HG03060 (cell line): ENCODE measurements around the gene CYTL1.
"Not testable (repeated sequence)": the region's sequence is repeated elsewhere in the genome, so short reads cannot be mapped to it uniquely, and the experiment has no call there.

Experiments used
- ATAC-seq: cut with Tn5 transposase; IDR thresholded peaks from one replicate; pipeline ENCODE4 v1.9.1; 2021; ENCODE audit warnings: low read depth, moderate number of reproducible peaks; ENCODE audit not compliant: unreplicated experiment

Gene CYTL1

DNA sequence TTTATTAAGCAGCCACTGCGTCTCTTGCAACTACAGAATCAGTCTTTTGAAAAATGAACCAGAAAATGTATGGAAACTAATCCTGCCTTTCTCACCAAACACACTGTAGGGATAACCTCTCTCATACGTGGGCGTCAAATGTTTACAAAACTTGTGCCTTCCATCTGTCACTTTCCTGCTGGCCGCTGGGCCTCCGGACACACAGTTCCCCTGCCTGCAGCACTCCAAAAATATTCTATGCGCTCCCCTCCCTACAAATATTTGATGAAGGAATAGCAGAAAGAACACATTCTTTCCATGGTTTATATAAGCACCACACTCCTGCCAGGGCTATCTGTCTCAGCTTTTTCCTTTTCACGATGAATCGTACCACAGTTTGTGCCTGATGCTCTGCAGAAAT is 14.9 kb upstream of the CYTL1 start:
- ATAC-seq = no peak

DNA sequence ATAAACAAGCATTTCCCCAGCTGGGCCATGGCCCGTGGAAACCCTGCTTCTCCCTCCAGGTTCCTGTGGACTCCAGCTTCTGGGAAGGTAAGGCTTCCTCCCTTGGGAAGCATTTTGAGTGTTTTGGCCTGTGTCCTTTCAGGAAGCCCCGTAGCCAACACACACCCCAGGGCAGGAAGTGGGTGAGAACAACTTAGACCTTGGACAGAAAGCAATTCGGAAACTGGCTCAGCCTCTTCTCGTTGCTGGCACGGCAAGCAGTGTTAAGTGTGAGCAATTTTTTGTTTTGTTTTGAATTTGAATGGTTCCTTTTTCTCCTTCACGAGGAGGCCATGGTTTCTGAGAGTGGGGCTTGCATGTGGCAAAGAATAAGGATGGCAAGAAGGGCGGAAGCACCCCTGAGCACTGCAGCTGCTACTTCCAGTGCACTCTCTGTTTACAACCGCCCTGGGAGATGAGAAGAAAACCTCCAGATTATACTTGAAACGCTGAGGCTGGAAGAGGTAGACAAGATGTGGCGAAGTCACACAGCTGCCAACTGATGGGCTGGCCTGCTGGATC is 14.1 kb upstream of the CYTL1 start:
- no peak for ATAC-seq

DNA sequence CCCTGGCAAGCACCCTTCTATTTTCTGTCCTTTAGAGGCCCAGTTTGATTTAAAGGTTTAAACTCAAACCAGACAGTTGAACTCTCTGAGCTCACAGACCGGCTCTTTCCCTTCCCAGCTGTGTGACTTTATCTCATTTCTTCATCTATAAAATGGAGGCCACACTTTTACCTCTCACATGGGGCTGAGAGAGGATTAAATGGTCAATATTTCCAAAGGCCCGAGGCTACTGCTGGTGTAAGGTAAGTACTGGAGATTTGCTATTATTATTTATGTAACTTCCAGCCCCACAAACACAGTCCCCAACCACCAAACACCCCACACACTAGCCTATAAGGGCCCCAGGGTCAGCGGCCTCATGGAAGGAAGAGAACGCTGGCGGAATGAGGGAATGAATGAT is 13.6 kb upstream of the CYTL1 start:
- ATAC-seq = no peak

DNA sequence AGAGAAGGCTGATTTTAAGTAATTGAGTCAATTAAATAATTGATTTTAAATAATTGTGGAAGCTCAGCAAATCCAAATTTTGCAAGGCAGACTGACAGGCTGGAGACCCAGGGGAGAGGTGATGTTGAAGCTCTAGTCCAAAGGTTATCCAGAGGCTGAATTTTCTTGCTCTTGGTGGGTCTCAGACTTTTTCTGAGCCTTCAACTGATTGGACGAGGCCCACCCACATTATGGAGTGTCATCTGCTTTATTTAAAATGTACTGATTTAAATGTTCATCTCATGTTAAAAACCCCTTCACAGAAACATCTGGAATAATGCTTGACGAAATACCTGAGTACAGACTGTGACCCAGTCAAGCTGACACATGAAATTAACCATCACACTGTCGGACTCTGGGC is 11.7 kb upstream of the CYTL1 start:
- ATAC-seq = no peak

DNA sequence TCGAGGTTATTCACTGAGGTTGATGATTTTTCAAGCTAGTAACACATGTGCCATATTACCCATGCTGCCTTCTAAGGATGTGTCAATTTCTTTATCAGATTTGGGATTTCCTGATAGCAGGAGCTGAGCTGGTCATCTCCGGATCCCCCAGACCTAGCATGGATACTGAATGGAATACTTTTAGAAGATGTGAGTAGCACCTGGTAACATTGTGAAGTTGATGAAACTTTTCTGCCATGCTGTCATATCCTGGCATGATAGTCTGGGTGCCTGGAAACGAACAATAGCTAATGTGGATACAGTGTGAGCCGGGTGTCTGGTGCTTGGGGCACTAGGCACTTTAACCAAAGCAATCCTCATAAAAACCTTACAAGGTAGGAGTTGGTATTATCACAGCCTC is 11.0 kb upstream of the CYTL1 start:
- no peak for ATAC-seq

DNA sequence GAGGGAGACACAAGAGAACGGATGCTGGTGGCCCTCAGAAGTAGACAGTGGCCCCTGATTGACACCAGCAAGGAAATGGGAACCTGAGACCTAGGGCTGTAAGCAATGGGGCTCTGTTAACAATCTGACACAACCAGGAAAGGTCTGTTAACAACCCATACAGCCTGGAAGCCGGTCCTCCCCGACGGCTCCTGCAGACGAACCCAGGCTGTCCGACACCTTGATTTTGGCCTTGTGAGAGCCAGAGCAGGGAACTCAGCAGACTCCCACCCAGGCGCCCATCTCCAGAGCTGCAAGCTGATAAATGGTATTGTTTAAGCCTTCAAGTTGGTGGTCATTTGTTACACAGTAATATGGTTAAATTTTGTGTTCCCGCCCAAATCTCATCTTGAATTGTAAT is 10.2 kb upstream of the CYTL1 start:
- ATAC-seq = no peak

DNA sequence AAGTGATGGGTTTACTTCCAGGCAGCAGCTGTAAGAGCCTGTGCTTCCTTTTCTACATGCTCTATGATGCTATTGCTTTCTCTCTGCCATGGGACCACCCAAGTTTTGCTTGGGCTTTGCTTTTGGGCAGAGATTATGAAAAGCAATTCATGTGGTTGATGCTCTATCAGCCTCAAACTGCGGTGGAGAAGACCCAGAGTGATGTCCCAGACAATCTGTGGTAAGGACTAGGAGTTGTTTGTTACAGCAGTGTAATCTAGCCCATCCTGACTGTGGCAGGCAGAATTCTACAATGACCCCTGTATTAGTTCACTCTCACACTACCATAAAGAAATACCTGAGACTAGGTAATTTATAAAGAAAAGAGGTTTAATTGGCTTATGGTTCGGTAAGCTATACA is 9.2 kb upstream of the CYTL1 start:
- no peak for ATAC-seq

DNA sequence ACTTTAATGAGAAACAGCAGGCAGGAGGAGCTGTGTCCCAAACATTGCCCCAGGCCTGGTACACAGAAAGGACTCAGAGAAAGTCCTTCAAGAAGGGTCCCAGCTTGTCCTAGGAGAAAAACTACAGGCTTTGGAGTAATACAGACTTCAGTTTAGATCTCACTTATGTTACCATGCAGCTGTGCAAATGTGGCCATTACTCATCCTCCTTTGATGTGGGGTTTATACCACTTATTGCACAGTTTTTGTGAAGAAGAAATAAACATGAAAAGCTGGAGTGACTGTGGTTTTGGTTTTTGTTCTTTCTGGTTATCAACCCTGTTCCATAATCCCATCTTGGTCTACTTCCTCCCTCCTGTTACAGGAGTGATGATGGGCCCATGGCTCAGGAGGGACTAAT is 8.1 kb upstream of the CYTL1 start:
- no peak for ATAC-seq

DNA sequence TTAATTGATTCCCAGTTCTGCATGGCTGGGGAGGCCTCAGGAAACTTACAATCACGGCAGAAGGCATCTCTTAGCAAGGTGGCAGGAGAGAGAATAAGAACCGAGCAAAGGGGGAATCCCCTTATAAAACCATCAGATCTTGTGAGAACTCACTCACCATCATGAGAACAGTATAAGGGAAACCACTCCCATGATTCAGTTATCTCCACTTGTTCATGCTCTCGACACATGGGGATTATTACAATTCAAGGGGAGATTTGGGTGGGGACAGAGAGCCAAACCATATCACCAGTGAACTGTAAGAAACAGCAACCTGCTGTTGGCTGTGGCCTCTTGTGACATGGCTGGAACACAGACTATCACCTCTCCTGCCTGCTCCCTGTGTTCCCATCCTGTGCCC is 7.1 kb upstream of the CYTL1 start:
- no peak for ATAC-seq

DNA sequence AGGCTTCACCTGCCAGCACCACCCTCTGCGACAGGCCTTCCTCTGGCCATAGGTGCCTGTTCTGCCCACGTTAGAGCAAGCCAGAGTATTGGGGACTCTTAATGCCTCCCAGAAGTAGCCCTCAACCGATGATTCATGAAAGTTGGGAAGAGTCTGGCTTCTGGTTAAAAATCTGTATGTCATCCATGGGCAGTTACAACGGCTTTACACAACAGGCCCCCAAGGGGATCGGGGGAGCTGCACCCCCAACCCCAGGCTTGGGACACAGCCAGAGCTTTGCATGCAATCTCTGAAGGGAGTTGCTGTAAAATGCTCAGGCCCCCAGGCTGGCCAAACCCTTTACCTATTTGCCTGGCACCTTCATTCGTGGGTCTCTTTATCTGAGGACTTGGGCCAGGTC is 5.4 kb upstream of the CYTL1 start:
- no peak for ATAC-seq

DNA sequence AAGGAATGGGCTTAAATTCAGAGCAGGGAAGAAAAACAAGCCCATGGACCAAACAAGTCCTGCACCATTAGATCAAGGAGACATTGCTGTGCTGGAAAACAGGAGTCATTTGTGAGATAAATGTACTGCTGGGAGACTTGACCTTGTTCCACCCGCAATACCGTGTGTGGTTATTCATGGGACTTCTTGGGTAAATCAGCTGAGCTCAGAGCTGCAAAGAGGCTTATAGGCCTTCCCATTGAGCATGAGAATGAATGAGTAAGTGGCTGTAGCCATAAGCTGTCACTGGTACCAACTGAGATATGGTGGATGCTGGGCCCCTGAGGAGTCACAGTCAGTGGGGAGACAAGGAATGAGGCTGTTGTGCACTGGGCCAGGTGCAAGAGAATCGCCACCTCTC is 2.3 kb upstream of the CYTL1 start:
- no peak for ATAC-seq

DNA sequence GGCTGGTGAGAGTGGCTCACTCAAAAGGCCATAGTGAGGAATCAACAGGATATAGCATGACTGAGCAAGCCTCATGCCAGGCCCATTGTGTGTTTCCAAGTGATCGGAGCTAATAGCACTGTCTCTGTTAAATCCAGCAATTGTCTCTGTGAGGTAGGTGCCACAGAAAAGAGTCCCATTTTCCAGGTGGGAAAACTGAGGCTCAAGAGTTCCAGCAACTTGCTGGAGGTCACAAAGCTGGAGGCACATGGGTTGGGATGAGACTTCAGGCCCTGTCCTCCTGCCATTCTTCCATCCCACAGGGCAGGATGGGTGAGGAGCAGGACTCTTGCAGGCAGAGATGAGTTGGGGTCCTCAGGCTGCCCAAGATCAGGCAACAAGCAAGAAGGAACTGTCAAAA is 1.1 kb upstream of the CYTL1 start:
- no peak for ATAC-seq

DNA sequence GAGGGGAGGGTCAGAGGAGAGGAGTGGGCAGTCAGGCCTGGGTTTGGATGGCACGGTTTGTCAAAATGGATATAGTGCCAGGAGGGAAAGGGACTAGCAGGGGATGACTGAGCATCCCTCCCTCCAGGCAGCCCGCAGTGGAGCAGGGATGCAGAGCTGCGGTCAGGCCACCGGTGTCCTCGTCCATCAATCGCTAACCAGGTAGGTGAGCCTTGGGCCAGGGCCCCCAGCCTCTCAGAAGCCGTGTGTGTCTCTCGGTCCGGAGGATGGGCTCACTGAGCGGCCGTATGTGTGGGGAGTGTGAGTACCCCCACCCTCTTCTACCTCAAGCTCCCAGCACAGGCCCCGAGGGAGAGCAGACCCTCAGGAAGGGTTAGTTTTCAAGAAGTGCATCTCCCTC is 538 bp upstream of the CYTL1 start:
- ATAC-seq = no peak

DNA sequence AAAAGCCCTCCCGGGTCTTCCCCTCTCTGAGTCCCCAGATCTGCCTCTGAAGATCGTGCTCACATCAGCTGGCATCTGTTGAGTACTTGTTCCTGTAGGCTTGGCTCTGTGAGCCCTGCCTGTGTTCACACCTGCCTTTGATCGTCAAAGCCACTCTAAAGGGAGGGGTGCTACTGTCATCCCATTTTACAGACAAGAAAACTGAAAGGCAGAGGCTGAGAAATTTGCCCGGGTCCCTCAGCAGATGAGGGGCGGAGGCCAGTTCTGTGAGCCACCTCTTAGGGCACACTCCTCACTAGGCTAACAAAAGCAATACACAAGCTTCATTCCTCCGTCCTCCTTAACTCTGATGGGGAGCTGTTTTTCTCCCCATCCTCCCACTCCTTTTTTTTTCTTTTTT is 655 bp downstream of the CYTL1 start:
- ATAC-seq = no peak

DNA sequence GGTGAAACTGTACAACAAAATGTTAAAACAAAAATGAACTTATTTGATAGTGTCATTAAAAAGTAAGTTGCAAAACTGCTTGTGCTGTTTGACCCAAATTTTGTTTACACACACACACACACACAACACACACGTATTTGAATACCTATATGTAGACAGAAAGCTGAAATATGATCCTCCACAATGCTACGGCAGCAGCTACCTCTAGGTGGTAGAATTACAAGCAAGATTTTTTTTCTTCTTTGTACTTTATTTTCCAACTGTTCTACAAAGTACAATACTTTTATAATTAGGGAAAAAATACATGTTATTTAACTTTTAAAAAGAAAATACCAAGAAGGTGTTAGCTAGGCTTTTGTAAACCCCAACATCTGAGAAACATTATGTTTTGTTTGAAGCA is 1.2 kb downstream of the CYTL1 start:
- ATAC-seq = no peak

DNA sequence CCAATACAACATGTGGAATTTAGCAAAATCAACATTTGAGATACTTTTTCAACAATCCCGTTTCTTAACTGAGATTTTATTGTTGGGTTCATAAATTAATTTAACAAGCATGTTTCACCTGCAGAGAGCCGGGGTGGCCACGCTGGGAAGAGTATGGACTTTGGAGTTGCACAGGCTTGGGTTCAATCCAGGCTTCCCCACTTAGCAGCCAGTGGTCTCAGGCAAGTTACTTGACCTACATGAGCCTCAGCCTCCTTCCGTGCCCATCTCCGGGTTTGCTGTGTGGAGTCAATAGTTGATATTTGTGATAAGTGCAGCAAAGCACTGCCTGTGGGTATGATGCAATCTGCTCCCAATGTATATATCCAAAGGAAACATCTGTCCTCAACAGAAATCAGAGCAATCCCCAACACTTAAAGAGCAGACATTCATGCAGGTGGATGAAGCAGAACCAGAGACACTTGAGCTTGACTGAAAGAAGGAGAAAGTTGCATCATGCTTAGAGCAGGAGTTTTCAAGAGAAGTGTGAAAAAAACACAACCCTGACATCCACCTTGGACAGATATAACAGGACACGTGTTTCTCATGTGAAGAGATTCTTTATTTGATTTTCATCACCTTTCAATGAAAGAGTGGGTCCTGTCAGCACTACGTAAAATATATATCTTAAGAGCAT is 5.1 kb downstream of the CYTL1 start:
- ATAC-seq = no peak

DNA sequence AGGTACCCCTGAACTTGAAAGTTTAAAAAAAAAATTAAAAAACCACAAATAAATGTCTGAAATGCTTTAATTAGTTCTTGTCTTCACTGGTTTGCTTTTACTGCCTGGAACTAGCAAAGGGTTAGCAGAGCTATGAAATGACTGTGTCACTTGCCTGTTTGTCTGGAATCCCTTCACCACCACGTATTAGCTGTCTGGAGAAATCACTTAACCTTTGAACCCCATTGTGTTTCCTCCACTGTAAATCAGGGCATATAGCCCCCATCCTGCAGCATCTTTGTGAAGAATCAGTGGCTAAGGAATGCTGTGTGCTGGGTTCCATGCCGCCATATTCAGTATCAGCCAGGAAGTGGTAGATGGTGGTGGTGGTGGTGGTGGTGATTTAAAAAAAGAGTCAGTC is 6.3 kb downstream of the CYTL1 start:
- no peak for ATAC-seq

DNA sequence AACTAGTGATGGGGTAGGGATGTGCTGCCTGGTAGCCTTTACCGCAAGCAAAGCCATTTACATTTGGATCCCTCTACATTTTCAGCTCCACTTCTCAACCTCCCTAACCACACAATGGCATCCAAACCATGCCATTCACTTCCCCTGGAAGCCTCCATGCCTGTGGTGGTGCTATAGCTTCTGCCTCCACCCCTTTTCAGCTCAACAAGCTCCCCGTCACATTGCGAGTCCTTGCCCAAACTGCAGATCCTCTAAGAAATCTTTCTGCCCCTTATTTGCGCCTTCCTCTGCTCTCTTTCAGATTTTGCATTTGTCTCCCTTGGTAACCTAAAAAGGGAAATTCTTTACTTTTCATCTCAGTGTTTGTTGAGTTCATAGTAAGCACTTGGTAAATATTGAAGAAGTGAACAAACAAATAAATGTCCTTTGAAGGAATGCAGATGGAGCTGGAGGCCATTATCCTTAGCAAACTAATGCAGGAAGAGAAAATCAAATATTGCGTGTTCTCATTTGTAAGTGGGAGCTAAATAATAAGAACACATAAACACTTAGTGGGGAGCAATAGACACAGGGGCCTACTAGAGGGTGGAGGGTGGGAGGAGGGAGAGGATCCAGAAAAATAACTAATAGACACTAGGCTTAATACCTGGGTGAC is 6.9 kb downstream of the CYTL1 start:
- ATAC-seq = no peak

DNA sequence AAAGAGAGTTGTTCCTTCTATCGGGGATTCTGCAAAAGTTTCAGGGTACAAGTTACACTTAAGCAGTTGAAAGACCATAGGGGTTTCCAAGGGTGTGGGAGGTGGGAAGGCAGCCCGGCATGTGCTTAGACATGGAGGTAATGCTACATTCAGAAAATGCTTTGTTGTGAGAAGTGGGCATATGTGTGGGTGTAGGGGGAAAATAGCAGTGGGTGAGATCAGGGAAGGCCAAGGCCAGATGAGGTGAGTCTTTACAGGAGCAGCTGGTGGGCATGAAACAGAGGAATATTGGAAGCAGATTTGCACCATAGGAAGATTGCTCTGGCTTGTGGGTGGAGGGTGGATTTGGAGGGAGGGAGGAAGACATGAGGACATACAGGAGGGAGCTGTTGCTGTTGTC is 8.3 kb downstream of the CYTL1 start:
- ATAC-seq = no peak

DNA sequence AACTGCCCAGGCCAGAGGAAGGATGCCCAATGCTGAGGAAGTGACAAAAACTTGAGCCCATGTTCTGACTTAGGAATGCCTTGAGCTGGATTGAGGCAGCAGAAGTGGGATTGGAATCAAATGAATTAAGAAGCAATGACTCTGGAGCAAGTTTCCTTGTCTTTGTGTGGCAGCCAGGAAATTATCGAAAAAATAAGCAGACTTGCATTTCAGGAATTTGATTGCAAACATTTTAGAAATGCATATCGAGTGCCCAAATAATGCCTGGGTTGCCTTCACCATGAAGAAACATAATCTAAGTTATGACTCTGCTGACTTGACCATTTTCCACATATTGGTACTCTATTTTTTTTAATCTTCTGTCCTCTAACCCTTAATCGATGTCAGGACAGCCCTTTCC is 9.5 kb downstream of the CYTL1 start:
- no peak for ATAC-seq

DNA sequence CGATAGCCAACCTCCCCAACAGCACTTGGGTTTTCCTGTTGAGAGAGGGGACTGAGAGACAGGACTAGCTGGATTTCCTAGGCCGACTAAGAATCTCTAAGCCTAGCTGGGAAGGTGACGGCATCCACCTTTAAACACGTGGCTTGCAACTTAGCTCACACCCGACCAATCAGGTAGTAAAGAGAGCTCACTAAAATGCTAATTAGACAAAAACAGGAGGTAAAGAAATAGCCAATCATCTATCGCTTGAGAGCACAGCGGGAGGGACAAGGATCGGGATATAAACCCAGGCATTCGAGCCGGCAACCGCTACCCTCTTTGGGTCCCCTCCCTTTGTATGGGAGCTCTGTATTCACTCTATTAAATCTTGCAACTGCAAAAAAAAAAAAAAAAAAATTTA is 12.3 kb downstream of the CYTL1 start:
- ATAC-seq = not testable (repeated sequence)

DNA sequence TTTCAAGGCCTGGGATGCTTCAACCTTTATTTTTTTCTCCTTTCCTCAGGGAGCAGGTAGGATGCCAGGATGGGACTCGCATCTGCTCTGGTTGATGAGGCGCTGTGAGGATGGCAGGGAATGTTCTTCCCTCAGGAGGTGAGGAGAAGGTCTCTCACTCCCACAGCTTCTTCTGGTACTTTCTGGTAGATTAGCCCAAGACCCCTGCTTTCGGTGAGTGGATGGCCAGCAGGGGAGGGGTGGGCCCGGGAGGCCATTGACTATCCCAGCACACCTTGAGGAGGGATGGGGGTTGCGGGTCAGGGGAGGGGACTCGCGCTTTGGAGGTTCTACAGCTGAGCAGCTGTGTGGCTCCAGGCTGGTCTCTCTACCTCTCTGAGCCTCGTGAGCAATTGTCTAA is 14.8 kb downstream of the CYTL1 start:
- no peak for ATAC-seq
